Keratinocyte (primary cell): Measurements from ENCODE around the gene TMBIM6. TPM values are rescaled to one million over a fixed set of nuclear protein-coding genes. Genes with fewer than 3 reads are reported as not detected.
"Not testable (repeated sequence)": the region's sequence is repeated elsewhere in the genome, so short reads cannot be mapped to it uniquely, and the experiment has no call there.

ENCODE experiments used
- DNase-seq: peaks from one replicate; pipeline ENCODE4 v3.0.0-alpha.2; 2011; ENCODE audit warnings: low read depth, missing footprints, low spot score
- FAIRE-seq: peaks from 2 replicates; lab custom pipeline; 2011; peaks lifted over from hg19 to GRCh38; lab: Jason Lieb, UNC
- H2AFZ ChIP-seq: 2 replicates; pipeline ENCODE4 v1.6.0; 2012; ENCODE audit warnings: low read length, control low read depth, inconsistent platforms; ENCODE audit not compliant: control insufficient read depth
- H3K27ac ChIP-seq: 2 replicates; pipeline ENCODE4 v1.5.1; 2011; ENCODE audit warnings: low read length; ENCODE audit not compliant: control insufficient read depth, insufficient read depth
- H3K27me3 ChIP-seq: 3 replicates; pipeline ENCODE4 v1.6.0; 2011; ENCODE audit warnings: low read length; ENCODE audit not compliant: control insufficient read depth, insufficient read depth; ENCODE audit errors: extremely low read depth
- H3K36me3 ChIP-seq, 2 experiments: 2 replicates in 1 of 2; 3 replicates in 1 of 2; pipeline ENCODE4 v1.5.1; 2011; ENCODE audit warnings: low read length in 2 of 2, mild to moderate bottlenecking in 1 of 2; ENCODE audit not compliant: control insufficient read depth in 2 of 2, insufficient read depth in 2 of 2; ENCODE audit errors: extremely low read depth in 1 of 2
- H3K4me1 ChIP-seq: 3 replicates; pipeline ENCODE4 v1.5.1; 2011; ENCODE audit warnings: low read length; ENCODE audit not compliant: control insufficient read depth, insufficient read depth; ENCODE audit errors: extremely low read depth
- H3K4me2 ChIP-seq: 3 replicates; pipeline ENCODE4 v1.6.0; 2011; ENCODE audit warnings: low read depth, low read length; ENCODE audit not compliant: control insufficient read depth, insufficient read depth; ENCODE audit errors: extremely low read depth
- H3K4me3 ChIP-seq, 3 experiments: fragments of 200-600 bp in 1 of 3; sonication (generic) in 1 of 3; 2 replicates in 2 of 3; 3 replicates in 1 of 3; pipeline ENCODE4 v1.5.1; 2011 to 2016; ENCODE audit warnings: low read length in 3 of 3, mild to moderate bottlenecking in 3 of 3, control low read depth in 2 of 3, inconsistent platforms in 1 of 3, low read depth in 1 of 3, mixed read lengths in 1 of 3, mixed run types in 1 of 3, moderate library complexity in 1 of 3; ENCODE audit not compliant: control insufficient read depth in 2 of 3, insufficient read depth in 2 of 3; ENCODE audit errors: extremely low read depth in 1 of 3
- H3K79me2 ChIP-seq: 2 replicates; pipeline ENCODE4 v1.6.0; 2012; ENCODE audit warnings: low read length; ENCODE audit not compliant: control insufficient read depth, insufficient read depth
- H3K9ac ChIP-seq: 3 replicates; pipeline ENCODE4 v1.6.0; 2011; ENCODE audit warnings: low read length; ENCODE audit not compliant: control insufficient read depth, insufficient read depth; ENCODE audit errors: extremely low read depth
- H3K9me1 ChIP-seq: 3 replicates; pipeline ENCODE4 v1.6.0; 2011; ENCODE audit warnings: low read length; ENCODE audit not compliant: control insufficient read depth, insufficient read depth; ENCODE audit errors: extremely low read depth
- H3K9me3 ChIP-seq: 2 replicates; pipeline ENCODE4 v1.5.1; 2012; ENCODE audit warnings: low read depth, low read length; ENCODE audit not compliant: control insufficient read depth
- H4K20me1 ChIP-seq: 3 replicates; pipeline ENCODE4 v1.6.0; 2011; ENCODE audit warnings: low read length; ENCODE audit not compliant: control insufficient read depth, insufficient read depth; ENCODE audit errors: extremely low read depth
- EZH2 ChIP-seq: IDR thresholded peaks from one replicate; pipeline ENCODE4 v1.6.1; 2012; ENCODE audit warnings: inconsistent platforms, mild to moderate bottlenecking, low read length, moderate library complexity
- dilution Hi-C: fragments of 300-500 bp; cut with MboI; formaldehyde crosslinking; loops from one replicate; pipeline ENCODE4 v1.7.0; 2020; ENCODE audit warnings: low sequenced_read_pairs; ENCODE audit not compliant: extremely low pct_ligation_motif_present
- polyA plus RNA-seq, 5 experiments: library from polyadenylated mRNA; depleted of rRNA in 3 of 5; stranded (reverse) in 3 of 5; stranded (forward) in 1 of 5; unstranded in 1 of 5; fragments of >200 nt; gene quantifications; 1 replicate in 1 of 5; 2 replicates in 3 of 5; 3 replicates in 1 of 5; pipeline versions ENCODE4 v1.2.1 to v1.2.3, GENCODE V29; 2011 to 2012; ENCODE audit warnings: missing spikeins in 2 of 5, low read depth in 1 of 5, low replicate concordance in 1 of 5
- TF ChIP-seq, protein P1 (sequence below), 3 experiments: IDR thresholded peaks in 1 of 3; conservative IDR thresholded peaks in 1 of 3; optimal IDR thresholded peaks in 1 of 3; 2 replicates in 2 of 3; 3 replicates in 1 of 3; pipeline versions ENCODE3 to v1.5.1; 2011; ENCODE audit warnings: low read length in 3 of 3, mild to moderate bottlenecking in 3 of 3, moderate library complexity in 2 of 3, control low read depth in 1 of 3, inconsistent platforms in 1 of 3; ENCODE audit not compliant: insufficient read depth in 2 of 3; ENCODE audit errors: extremely low read depth in 1 of 3

The TMBIM6 gene
- polyA plus RNA-seq, 1 donor (not counting 4 experiments of a cell fraction or from before 2014, with no cell fraction given), result 668 TPM

DNA sequence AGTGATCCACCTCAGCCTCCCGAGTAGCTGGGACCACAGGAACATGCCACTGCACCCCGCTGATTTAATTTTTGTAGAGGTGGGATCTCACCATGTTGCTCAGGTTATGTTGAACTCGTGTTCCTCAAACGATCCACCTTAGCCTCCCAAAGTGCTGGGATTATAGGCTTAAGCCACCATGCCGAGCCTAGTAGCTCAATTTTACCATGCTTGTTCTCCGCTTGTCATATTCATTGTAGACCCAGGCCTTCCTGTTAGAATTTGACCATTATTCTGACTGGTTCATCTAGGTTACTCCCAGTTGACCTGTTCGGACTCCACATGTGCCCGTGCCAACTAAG lies 24.7 kb downstream of the TMBIM6 start:
- no peak for FAIRE-seq

DNA sequence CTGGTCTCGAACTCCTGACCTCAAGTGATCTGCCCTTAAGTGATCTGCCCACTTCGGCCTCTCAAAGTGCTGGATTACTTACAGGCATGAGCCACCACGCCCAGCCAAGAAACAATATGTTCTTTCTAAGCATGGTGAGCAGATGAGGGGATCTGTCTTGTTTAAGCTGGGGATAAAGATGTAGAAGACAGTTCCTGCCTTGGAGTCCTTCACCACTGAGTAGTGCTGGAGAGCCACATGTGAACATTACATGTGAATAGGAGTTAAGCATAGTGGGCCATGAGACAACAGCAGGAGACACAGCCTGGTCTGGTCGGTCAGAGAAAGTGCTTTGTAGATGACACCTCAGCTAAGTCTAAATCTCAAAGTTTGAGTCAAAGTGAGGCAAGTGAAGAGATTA lies 26.0 kb downstream of the TMBIM6 start:
- no peaks in the 10 kb centered on the region for H3K27me3 ChIP-seq
- FAIRE-seq (no peak), DNase-seq (no peak)
- H3K27ac ChIP-seq, result no peak overlapping the region
- peaks cover 3% of the 10 kb centered on the region for H4K20me1 ChIP-seq
- TF ChIP-seq, protein P1, sequence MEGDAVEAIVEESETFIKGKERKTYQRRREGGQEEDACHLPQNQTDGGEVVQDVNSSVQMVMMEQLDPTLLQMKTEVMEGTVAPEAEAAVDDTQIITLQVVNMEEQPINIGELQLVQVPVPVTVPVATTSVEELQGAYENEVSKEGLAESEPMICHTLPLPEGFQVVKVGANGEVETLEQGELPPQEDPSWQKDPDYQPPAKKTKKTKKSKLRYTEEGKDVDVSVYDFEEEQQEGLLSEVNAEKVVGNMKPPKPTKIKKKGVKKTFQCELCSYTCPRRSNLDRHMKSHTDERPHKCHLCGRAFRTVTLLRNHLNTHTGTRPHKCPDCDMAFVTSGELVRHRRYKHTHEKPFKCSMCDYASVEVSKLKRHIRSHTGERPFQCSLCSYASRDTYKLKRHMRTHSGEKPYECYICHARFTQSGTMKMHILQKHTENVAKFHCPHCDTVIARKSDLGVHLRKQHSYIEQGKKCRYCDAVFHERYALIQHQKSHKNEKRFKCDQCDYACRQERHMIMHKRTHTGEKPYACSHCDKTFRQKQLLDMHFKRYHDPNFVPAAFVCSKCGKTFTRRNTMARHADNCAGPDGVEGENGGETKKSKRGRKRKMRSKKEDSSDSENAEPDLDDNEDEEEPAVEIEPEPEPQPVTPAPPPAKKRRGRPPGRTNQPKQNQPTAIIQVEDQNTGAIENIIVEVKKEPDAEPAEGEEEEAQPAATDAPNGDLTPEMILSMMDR (optimal IDR thresholded peaks at IDR 0.05 in 1 of 3, IDR thresholded peaks at IDR 0.05 in 1 of 3, conservative IDR thresholded peaks at IDR 0.05 in 1 of 3; ENCODE audit: extremely low read depth in 1 of 3, insufficient read depth in 2 of 3, low read length in 3 of 3), result no peak
- TF ChIP-seq EZH2, result no peak
- H3K79me2 ChIP-seq, result no peaks in the 10 kb centered on the region
- no peaks in the 10 kb centered on the region for H3K4me1 ChIP-seq
- no peaks in the 10 kb centered on the region for H3K9me3 ChIP-seq
- dilution Hi-C loops, result no loop called here
- peaks cover 21 to 24% of the 10 kb centered on the region in 2 experiments for H3K36me3 ChIP-seq
- no peak overlapping the region for H2AFZ ChIP-seq
- no peak overlapping the region for H3K4me2 ChIP-seq
- H3K4me3 ChIP-seq, result no peak overlapping the region
- no peak overlapping the region for H3K9ac ChIP-seq
- H3K9me1 ChIP-seq, result no peaks in the 10 kb centered on the region

More for the DNA sequence above, 24.7 kb downstream of the TMBIM6 start:
- no peaks in the 10 kb centered on the region for H3K79me2 ChIP-seq
- no peaks in the 10 kb centered on the region for H3K4me1 ChIP-seq
- no peak overlapping the region for H3K27ac ChIP-seq
- DNase-seq, result no peak
- no peak overlapping the region for H3K9ac ChIP-seq
- peaks cover 3% of the 10 kb centered on the region for H4K20me1 ChIP-seq
- TF ChIP-seq EZH2, result no peak
- TF ChIP-seq, protein P1 (optimal IDR thresholded peaks at IDR 0.05 in 1 of 3, IDR thresholded peaks at IDR 0.05 in 1 of 3, conservative IDR thresholded peaks at IDR 0.05 in 1 of 3; ENCODE audit: extremely low read depth in 1 of 3, insufficient read depth in 2 of 3, low read length in 3 of 3), result no peak
- H2AFZ ChIP-seq, result no peak overlapping the region
- no peak overlapping the region for H3K4me3 ChIP-seq
- H3K9me3 ChIP-seq, result no peaks in the 10 kb centered on the region
- H3K36me3 ChIP-seq, result peaks cover 29 to 31% of the 10 kb centered on the region in 2 experiments
- dilution Hi-C loops, result no loop called here
- no peaks in the 10 kb centered on the region for H3K9me1 ChIP-seq
- no peaks in the 10 kb centered on the region for H3K27me3 ChIP-seq
- no peak overlapping the region for H3K4me2 ChIP-seq

- H3K27ac ChIP-seq, H3K9me1 ChIP-seq, H3K27me3 ChIP-seq, FAIRE-seq, H3K4me2 ChIP-seq, H3K9me3 ChIP-seq, DNase-seq, dilution Hi-C loops, H2AFZ ChIP-seq, H4K20me1 ChIP-seq, H3K9ac ChIP-seq, H3K4me3 ChIP-seq, H3K79me2 ChIP-seq, H3K36me3 ChIP-seq: not testable (repeated sequence)
- H3K4me1 ChIP-seq, result peaks cover 17% of the 10 kb centered on the region
Measured at GRCh38 chr12:49773102-49773501, 31.7 kb downstream of the TMBIM6 start.
